IMR-90 (cell line): ENCODE measurements around the gene AMER2. TPM values are rescaled to one million over a fixed set of nuclear protein-coding genes. Genes with fewer than 3 reads are reported as not detected.

Experiments
- ATAC-seq: fragments of 200-7000 bp; cut with Tn5 transposase; 2 replicates; pipeline ENCODE4 v1.9.1; 2020; ENCODE audit warnings: low read depth, mild to moderate bottlenecking, moderate library complexity
- BruUV-seq: library from RNA; stranded (reverse); fragments of 400-500 nt; replicated peaks from 2 replicates; lab custom pipeline; 2021; lab: Mats Ljungman, UMichigan
- CTCF ChIA-PET: fragments of 300-600 bp; formaldehyde crosslinking; extraction: SDS; loops from one replicate; lab custom pipeline; 2021; ENCODE audit warnings: antibody characterized with exemption; lab: Yijun Ruan, JAX
- POLR2A ChIA-PET: fragments of 300-600 bp; sonication (Branson Sonifier 250); formaldehyde crosslinking; loops from one replicate; lab custom pipeline; 2022; ENCODE audit warnings: antibody characterized with exemption; ENCODE audit not compliant: unreplicated experiment; lab: Charles Lee
- DNase-seq: peaks from one replicate; pipeline ENCODE4 v3.0.0; 2013
- H2AFZ ChIP-seq: replicated peaks from 2 replicates; pipeline ENCODE3; 2013; ENCODE audit warnings: low read length, mild to moderate bottlenecking; ENCODE audit not compliant: poor library complexity
- H2AK5ac ChIP-seq: 2 replicates; pipeline ENCODE4 v1.6.1; 2013; ENCODE audit warnings: low read depth, low read length, inconsistent platforms
- H2AK9ac ChIP-seq: replicated peaks from 2 replicates; pipeline ENCODE3; 2013; ENCODE audit warnings: mild to moderate bottlenecking, low read depth, low read length, moderate library complexity; ENCODE audit not compliant: poor library complexity
- H2BK120ac ChIP-seq: 2 replicates; pipeline ENCODE4 v1.6.1; 2013; ENCODE audit warnings: low read depth, low read length, inconsistent platforms
- H2BK15ac ChIP-seq: 3 replicates; pipeline ENCODE4 v1.6.1; 2013; ENCODE audit warnings: low read depth, low read length, inconsistent platforms
- H2BK20ac ChIP-seq: 2 replicates; pipeline ENCODE4 v1.6.1; 2013; ENCODE audit warnings: low read depth, mild to moderate bottlenecking, inconsistent platforms, low read length, moderate library complexity
- H2BK5ac ChIP-seq: 2 replicates; pipeline ENCODE4 v1.6.1; 2013; ENCODE audit warnings: mild to moderate bottlenecking, low read depth, low read length, inconsistent platforms; ENCODE audit not compliant: poor library complexity, severe bottlenecking
- H3K14ac ChIP-seq: replicated peaks from 2 replicates; pipeline ENCODE4 v1.6.1; 2013; ENCODE audit warnings: low read depth, low read length, inconsistent platforms
- H3K18ac ChIP-seq: 2 replicates; pipeline ENCODE4 v1.6.1; 2013; ENCODE audit warnings: low read depth, low read length, control low read depth
- H3K23ac ChIP-seq: 2 replicates; pipeline ENCODE4 v1.6.1; 2013; ENCODE audit warnings: low read depth, low read length, inconsistent platforms
- H3K27ac ChIP-seq: 2 replicates; pipeline ENCODE4 v1.5.1; 2013; ENCODE audit warnings: mild to moderate bottlenecking, control low read depth, low read length; ENCODE audit not compliant: insufficient read depth
- H3K27me3 ChIP-seq: 2 replicates; pipeline ENCODE4 v1.6.1; 2013; ENCODE audit warnings: low read length; ENCODE audit not compliant: control insufficient read depth, insufficient read depth
- H3K36me3 ChIP-seq: 2 replicates; pipeline ENCODE4 v1.6.1; 2013; ENCODE audit warnings: low read length, mixed read lengths; ENCODE audit not compliant: control insufficient read depth, insufficient read depth
- H3K4ac ChIP-seq: 2 replicates; pipeline ENCODE4 v1.6.1; 2013; ENCODE audit warnings: low read depth, low read length, inconsistent platforms
- H3K4me1 ChIP-seq: 2 replicates; pipeline ENCODE4 v1.6.1; 2013; ENCODE audit warnings: low read length, mixed read lengths; ENCODE audit not compliant: control insufficient read depth, insufficient read depth
- H3K4me2 ChIP-seq: 2 replicates; pipeline ENCODE4 v1.6.1; 2013; ENCODE audit warnings: low read depth, mild to moderate bottlenecking, control low read depth, low read length, moderate library complexity
- H3K4me3 ChIP-seq: 2 replicates; pipeline ENCODE4 v1.5.1; 2013; ENCODE audit warnings: low read depth, mild to moderate bottlenecking, control low read depth, low read length, moderate library complexity; ENCODE audit not compliant: insufficient read depth
- H3K56ac ChIP-seq: 2 replicates; pipeline ENCODE4 v1.6.1; 2013; ENCODE audit warnings: low read length, inconsistent platforms; ENCODE audit not compliant: insufficient read depth; ENCODE audit errors: extremely low read depth
- H3K79me1 ChIP-seq, 2 experiments: 2 replicates each; pipeline ENCODE4 v1.6.1; 2013; ENCODE audit warnings: low read length in 2 of 2, inconsistent platforms in 1 of 2, low read depth in 1 of 2
- H3K9ac ChIP-seq: 2 replicates; pipeline ENCODE4 v1.6.1; 2013; ENCODE audit warnings: low read depth, low read length, control low read depth
- H3K9me1 ChIP-seq: 2 replicates; pipeline ENCODE4 v1.6.1; 2013; ENCODE audit warnings: low read length, inconsistent platforms; ENCODE audit not compliant: insufficient read depth
- H3K9me3 ChIP-seq: 2 replicates; pipeline ENCODE4 v1.6.1; 2013; ENCODE audit warnings: low read length; ENCODE audit not compliant: control insufficient read depth, insufficient read depth
- H4K20me1 ChIP-seq: 2 replicates; pipeline ENCODE4 v1.6.1; 2013; ENCODE audit warnings: low read length, inconsistent platforms; ENCODE audit not compliant: insufficient read depth
- H4K5ac ChIP-seq: 2 replicates; pipeline ENCODE4 v1.6.1; 2013; ENCODE audit warnings: mild to moderate bottlenecking, low read depth, low read length, control low read depth
- H4K8ac ChIP-seq, 2 experiments: 2 replicates each; pipeline ENCODE4 v1.6.1; 2013; ENCODE audit warnings: low read depth in 2 of 2, low read length in 2 of 2, control low read depth in 1 of 2, inconsistent platforms in 1 of 2
- H4K91ac ChIP-seq: 2 replicates; pipeline ENCODE4 v1.6.1; 2013; ENCODE audit warnings: low read depth, low read length, inconsistent platforms; ENCODE audit not compliant: insufficient read depth
- BHLHE40 ChIP-seq: fragments of 150-350 bp; IDR thresholded peaks from 2 replicates; pipeline ENCODE4 v1.6.1; 2016; ENCODE audit warnings: mild to moderate bottlenecking, low read depth, low read length
- RCOR1 ChIP-seq: IDR thresholded peaks from 2 replicates; pipeline ENCODE4 v1.6.1; 2012; ENCODE audit warnings: mild to moderate bottlenecking, low read length, improper control_type of control experiment; ENCODE audit not compliant: insufficient replicate concordance
- WGBS, 2 experiments: methylation state at CpG; one replicate each; pipeline versions ENCODE4 v1.1.5 to v1.1.7; 2013; ENCODE audit warnings: missing lambda C conversion rate in 2 of 2; ENCODE audit not compliant: insufficient read length in 1 of 2; ENCODE audit errors: extremely low coverage in 2 of 2; 5-methylcytosine and 5-hydroxymethylcytosine counted together
- dilution Hi-C: fragments of 300-500 bp; cut with HindIII; formaldehyde crosslinking; loops from one replicate; pipeline ENCODE4 v1.14.3; 2018; ENCODE audit warnings: low sequenced_read_pairs; ENCODE audit not compliant: unreplicated experiment
- in situ Hi-C: fragments of 300-500 bp; cut with MboI; formaldehyde crosslinking; loops from 3 replicates; pipeline ENCODE4 v1.14.3; 2019; ENCODE audit warnings: low sequenced_read_pairs, inconsistent platforms, mixed read lengths
- intact Hi-C: fragments of 100-400 bp; cut with micrococcal nuclease; formaldehyde crosslinking; loops from 2 replicates; pipeline ENCODE4 v1.10.0; 2022
- polyA plus RNA-seq, 3 experiments: library from polyadenylated mRNA; depleted of rRNA; stranded (reverse); fragments of >200 nt; gene quantifications; 2 replicates each; pipeline ENCODE4 v1.2.3, GENCODE V29; 2012; ENCODE audit warnings: low replicate concordance in 1 of 3
- total RNA-seq: library from RNA; depleted of rRNA; stranded (reverse); fragments of >200 nt; gene quantifications from 2 replicates; pipeline ENCODE4 v1.2.3, GENCODE V29; 2012
- TF ChIP-seq, protein P1 (sequence below): conservative IDR thresholded peaks from 2 replicates; pipeline ENCODE4 v1.5.1; 2012; ENCODE audit warnings: mild to moderate bottlenecking, low read depth, low read length, improper control_type of control experiment

The AMER2 gene
- total and polyA plus RNA-seq, 2 of the 4 experiments (the other 2 are of a cell fraction) = not detected

DNA sequence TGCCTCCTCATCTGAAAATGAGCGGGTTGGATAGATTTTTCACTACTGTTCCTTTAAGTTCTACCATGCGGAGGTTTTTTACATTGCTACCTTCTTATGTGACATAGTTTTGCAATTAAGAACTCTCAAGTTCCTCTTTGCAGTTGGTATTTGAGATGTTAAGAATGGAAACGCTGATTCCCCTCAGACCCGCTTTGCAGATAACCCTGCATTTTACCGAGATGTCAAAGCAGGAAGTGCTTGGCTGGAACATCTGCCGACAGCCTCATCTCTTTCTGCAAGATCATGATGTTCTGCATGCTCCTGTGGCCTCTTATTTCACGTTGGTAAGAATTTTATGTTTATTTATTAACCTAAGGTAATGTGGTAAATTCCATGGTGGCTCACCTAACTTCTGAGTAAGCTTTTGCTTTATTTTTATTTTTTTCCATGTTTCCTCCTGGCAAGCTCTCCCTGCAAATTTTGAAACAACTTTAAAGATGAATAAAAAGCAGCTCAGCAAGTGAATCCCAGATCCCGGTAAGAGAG, 53.6 kb downstream of the AMER2 start:
- no peaks in the 10 kb centered on the region for H3K4me1 ChIP-seq
- H2AK5ac ChIP-seq = no peak overlapping the region
- in situ Hi-C loops = no loop called here
- dilution Hi-C loops = no loop called here
- no peak for ATAC-seq
- no peak overlapping the region for H3K9ac ChIP-seq
- no peak overlapping the region for H4K91ac ChIP-seq
- no peak overlapping the region for H3K18ac ChIP-seq
- no peak overlapping the region for H3K27ac ChIP-seq
- no TSS peak for BruUV-seq
- no peak overlapping the region for H2BK15ac ChIP-seq
- H3K36me3 ChIP-seq = no peaks in the 10 kb centered on the region
- H4K20me1 ChIP-seq = no peaks in the 10 kb centered on the region
- H3K56ac ChIP-seq = no peak overlapping the region
- H3K9me1 ChIP-seq = no peaks in the 10 kb centered on the region
- TF ChIP-seq, protein P1, sequence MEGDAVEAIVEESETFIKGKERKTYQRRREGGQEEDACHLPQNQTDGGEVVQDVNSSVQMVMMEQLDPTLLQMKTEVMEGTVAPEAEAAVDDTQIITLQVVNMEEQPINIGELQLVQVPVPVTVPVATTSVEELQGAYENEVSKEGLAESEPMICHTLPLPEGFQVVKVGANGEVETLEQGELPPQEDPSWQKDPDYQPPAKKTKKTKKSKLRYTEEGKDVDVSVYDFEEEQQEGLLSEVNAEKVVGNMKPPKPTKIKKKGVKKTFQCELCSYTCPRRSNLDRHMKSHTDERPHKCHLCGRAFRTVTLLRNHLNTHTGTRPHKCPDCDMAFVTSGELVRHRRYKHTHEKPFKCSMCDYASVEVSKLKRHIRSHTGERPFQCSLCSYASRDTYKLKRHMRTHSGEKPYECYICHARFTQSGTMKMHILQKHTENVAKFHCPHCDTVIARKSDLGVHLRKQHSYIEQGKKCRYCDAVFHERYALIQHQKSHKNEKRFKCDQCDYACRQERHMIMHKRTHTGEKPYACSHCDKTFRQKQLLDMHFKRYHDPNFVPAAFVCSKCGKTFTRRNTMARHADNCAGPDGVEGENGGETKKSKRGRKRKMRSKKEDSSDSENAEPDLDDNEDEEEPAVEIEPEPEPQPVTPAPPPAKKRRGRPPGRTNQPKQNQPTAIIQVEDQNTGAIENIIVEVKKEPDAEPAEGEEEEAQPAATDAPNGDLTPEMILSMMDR = no peak
- no peak for TF ChIP-seq BHLHE40
- no peak for TF ChIP-seq RCOR1
- H3K23ac ChIP-seq = no peak overlapping the region
- no peak overlapping the region for H2AFZ ChIP-seq
- intact Hi-C loops = no loop called here
- POLR2A ChIA-PET = no interaction called here
- no peaks in the 10 kb centered on the region for H3K79me1 ChIP-seq
- no peak overlapping the region for H2BK120ac ChIP-seq
- H3K4ac ChIP-seq = no peak overlapping the region
- no peak overlapping the region for H4K5ac ChIP-seq
- H3K27me3 ChIP-seq = peaks cover 2% of the 10 kb centered on the region
- no peak overlapping the region for H3K14ac ChIP-seq
- CTCF ChIA-PET = no interaction called here
- DNase-seq = no peak
- no peak overlapping the region for H3K4me2 ChIP-seq
- no peak overlapping the region for H4K8ac ChIP-seq
- H3K9me3 ChIP-seq = no peaks in the 10 kb centered on the region
- H3K4me3 ChIP-seq = no peak overlapping the region
- WGBS, 2 experiments = no CpG with 5 or more reads among the region's 8 CpGs
- H2AK9ac ChIP-seq = no peak overlapping the region
- H2BK5ac ChIP-seq = no peak overlapping the region
- no peak overlapping the region for H2BK20ac ChIP-seq
